Upper lobe of left lung (tissue), 4 donors: ENCODE results near the gene TFEB.

Experiments used
- CTCF ChIP-seq, 6 experiments: fragments of 450-650 bp in 4 of 6; fragments of 200-600 bp in 2 of 6; sonication (generic) in 2 of 6; IDR thresholded peaks; one replicate each; pipeline ENCODE4 v1.5.1; 2016 to 2019; ENCODE audit warnings: antibody characterized with exemption in 6 of 6
- POLR2AphosphoS5 ChIP-seq, 2 donors: sonication (generic); formaldehyde crosslinking; IDR thresholded peaks; one replicate each; pipeline ENCODE4 v1.5.1; 2017; ENCODE audit warnings: antibody characterized with exemption in 2 of 2

GRCh38 chr6:41714556-41715273 is 20.7 kb downstream of the TFEB start:
- TF ChIP-seq CTCF (IDR thresholded peaks at IDR 0.05) = no peak
- TF ChIP-seq POLR2AphosphoS5 (IDR thresholded peaks at IDR 0.05) = no peak
